ENCODE results near the gene MID1.

DNA sequence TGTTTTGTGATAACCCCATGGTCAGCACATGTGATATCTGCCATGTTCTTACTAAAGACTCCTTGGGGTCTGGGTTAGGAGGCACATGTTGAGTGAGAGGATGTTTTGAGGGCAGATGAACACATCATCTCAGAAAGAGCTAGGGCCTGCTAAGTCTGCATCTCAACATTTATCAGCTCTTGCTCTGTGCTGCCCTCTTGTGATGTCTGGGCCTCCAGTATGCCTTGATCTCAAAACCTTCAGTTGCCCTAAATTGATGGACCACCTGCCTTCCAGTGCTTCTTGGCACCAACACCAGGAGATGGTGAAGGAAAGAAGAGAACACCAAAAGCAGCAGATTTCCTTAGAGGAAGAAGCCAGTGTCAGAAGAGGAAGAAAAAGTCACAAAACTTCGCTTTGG is 22.5 kb downstream of the MID1 start:
- TF ChIP-seq, protein P1, sequence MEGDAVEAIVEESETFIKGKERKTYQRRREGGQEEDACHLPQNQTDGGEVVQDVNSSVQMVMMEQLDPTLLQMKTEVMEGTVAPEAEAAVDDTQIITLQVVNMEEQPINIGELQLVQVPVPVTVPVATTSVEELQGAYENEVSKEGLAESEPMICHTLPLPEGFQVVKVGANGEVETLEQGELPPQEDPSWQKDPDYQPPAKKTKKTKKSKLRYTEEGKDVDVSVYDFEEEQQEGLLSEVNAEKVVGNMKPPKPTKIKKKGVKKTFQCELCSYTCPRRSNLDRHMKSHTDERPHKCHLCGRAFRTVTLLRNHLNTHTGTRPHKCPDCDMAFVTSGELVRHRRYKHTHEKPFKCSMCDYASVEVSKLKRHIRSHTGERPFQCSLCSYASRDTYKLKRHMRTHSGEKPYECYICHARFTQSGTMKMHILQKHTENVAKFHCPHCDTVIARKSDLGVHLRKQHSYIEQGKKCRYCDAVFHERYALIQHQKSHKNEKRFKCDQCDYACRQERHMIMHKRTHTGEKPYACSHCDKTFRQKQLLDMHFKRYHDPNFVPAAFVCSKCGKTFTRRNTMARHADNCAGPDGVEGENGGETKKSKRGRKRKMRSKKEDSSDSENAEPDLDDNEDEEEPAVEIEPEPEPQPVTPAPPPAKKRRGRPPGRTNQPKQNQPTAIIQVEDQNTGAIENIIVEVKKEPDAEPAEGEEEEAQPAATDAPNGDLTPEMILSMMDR (IDR thresholded peaks at IDR 0.05; ENCODE audit: low read depth, low read length), result peak; percentile 51
- TF ChIP-seq EZH2phosphoT487 (IDR thresholded peaks at IDR 0.05; ENCODE audit: low read depth), result no peak
